HG02981 (cell line): ENCODE data around the gene PMAIP1.
"Not testable (repeated sequence)": the region's sequence is repeated elsewhere in the genome, so short reads cannot be mapped to it uniquely, and the experiment has no call there.

Source experiments
- ATAC-seq: cut with Tn5 transposase; IDR thresholded peaks from one replicate; pipeline ENCODE4 v1.9.1; 2021; ENCODE audit warnings: mild to moderate bottlenecking, moderate library complexity; ENCODE audit not compliant: unreplicated experiment

Gene PMAIP1

GRCh38 chr18:59899298-59900221, at the start of gene PMAIP1:
Gene PMAIP1, plus strand, starts transcription at chr18:59899996. Its CDS starts 182 bp downstream, at chr18:59900178.
- ATAC-seq = peak; percentile 67

DNA sequence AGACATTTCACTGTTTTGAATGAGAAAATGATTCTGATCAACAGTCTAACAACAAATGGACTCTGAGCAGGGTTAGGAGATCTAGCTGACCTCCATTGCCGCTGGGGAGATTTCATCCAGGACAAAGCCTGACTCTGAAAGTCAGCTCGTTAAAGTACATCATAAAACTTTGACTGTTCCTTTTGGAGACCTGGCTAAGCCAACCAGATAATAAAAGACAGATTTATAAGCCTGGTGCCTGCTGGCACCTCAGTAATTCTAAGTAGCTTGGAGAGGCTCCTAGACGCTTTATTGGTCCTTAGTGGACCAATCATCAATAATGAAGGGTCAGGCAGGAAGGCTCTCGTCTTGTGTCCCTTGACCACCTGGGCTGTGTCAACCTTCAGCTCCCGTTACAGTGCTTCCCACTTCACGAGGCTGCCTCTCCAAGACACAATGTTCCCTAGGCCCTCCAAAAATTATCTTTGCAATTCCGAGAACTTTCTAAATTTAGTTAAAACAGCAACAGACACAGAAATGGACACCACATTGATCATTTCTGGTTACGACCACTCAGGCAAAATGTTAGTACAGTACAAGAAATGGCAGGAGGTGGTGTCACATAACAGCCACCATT, 47.9 kb upstream of the PMAIP1 start:
- ATAC-seq = no peak

DNA sequence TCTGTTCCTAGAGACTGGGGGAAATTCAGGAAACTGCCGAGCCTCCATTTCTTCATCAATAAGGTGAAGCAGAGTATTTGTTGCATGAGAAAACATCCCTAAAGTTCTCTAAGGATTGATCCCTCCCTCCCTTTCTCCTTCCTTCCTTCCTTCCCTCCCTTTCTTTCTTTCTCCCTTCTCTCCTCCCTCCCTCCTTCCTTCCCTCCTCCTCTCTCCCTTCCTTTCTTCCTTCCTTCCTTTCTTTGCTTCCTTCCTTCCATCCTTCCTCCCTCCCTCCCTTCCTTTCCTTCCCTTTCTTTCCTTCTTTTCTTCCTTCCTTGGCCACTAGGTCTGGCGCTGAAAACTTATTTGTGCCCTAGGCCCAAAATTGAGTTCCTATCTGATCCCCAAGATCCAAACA, 47.2 kb upstream of the PMAIP1 start:
- no peak for ATAC-seq

- no peak for ATAC-seq
Measured at GRCh38 chr18:59853380-59853779, 46.4 kb upstream of the PMAIP1 start.

GRCh38 chr18:59853988-59854387, 45.8 kb upstream of the PMAIP1 start:
- not testable (repeated sequence) for ATAC-seq

DNA sequence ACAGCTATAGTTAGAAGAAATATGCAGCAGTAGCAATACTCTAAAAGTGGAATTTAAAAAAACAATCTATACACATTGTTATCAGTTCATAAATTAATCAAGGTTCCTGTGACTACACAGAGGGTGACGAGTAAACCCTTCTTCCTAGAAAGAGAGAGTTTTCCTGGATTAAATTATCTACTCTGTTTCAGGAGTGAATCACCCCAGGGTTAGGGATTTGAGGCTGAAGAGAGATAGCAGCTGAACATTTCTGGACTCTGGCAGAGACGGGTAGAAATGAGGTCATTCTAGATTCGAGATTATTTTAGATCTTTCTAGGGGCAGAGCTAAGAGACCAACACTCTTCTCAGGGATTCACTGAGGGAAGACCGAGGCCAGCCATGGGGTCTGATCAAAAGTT, 38.8 kb upstream of the PMAIP1 start:
- no peak for ATAC-seq

DNA sequence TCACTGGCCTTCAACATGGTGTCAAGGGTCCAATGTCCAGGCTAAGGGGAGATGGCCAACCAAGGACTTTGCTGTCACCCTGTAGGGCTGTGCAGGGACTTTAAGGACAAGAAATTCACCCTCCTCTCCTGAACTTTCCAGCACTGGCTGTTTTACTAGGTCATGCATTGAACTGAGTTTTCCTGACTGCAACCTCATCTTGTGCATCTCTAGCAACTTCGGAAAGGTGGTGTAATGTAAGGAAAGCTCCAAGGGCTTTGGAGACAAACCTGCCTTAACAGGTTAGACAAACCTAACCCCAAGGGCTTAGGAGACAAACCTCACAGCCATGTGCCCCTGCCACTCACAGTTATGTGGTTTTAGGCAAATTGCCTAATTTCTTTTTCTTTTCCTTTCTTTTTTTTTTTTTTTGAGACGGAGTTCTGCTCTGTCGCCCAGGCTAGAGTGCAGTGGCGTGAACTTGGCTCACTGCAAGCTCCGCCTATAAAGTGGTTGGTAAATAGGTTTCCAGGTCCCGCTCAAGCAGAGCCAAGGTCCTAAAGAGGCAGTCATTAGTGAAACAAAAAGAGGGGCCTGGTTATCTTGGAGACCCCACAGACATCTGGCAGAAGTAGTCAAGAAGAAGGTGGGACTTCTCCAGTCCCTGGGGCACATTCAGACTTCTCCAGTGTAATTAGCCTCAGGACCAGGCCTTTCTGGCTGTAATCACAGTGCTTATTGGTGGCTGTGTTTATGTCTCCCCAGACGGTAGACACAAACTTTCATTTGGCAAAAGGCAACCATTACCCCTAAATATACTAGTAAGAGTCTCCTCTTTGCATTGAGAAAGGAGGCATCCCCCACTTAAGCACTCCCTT, 37.6 kb upstream of the PMAIP1 start:
- peak; percentile 78 for ATAC-seq

DNA sequence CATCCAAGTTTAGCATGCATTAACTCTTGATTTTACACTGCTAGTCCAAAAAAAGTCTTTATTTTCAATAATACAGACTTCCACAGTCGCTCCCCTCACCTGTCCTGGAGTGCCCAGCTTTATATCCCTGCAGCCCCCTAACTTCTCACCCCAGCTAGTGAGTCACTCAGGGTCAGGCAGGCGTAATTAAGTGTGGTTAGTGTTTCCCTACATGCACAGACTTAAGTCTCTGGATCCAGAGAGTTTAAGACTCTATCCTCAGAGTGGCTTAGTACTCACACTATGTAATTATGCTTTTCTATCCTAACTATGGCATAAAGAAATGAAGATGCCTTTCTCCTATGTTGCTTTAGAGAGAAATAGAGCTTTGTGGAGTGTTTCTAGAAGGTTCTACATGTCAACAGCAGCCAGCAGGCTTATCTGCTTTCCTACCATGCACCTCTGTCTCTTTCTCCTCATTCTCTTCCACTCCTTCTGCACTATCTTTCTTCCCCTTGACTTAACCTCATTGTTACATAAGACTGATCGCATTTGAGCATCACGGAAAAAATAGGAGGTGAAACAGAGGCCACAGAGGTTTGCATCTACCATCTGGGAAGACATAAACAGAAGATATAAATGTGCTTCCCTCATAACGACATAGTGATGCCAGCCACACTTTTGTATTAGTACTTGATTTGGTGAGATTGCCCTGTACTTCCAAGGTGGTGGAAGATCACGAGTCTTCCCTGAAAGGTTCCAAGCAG, 34.4 kb upstream of the PMAIP1 start:
- ATAC-seq = no peak

DNA sequence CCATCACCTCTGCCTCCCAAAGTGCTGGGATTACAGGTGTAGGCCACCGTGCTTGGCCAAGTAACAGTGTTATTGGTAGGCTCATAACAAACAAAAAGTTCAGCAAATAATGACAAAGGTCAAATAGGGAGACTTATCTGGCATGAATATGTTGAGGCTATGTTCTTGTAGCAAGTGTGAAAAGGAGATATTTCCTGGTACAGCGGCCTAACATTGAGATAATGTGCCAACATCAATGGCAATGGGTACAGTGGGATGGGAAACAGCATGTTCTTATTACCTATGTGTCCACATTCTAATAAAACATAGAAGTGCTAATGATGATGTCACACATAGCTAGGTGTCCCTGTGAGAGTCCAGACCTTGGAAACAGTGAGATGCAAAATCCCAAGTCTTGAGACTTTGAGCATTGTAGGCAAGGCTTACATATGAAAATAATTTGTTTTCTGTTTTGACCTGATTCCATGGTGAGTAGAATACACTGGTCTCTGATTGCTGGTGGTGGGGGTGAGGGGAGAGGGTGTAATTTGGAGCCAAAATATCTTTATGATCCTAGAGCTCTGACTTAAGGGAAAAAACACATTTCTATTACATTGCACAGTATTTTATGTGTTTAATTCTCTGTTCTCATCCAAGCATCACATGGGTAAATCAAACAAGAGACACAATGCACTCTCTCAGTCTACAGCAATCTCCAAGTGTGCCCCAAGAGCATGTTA, 33.1 kb upstream of the PMAIP1 start:
- no peak for ATAC-seq

DNA sequence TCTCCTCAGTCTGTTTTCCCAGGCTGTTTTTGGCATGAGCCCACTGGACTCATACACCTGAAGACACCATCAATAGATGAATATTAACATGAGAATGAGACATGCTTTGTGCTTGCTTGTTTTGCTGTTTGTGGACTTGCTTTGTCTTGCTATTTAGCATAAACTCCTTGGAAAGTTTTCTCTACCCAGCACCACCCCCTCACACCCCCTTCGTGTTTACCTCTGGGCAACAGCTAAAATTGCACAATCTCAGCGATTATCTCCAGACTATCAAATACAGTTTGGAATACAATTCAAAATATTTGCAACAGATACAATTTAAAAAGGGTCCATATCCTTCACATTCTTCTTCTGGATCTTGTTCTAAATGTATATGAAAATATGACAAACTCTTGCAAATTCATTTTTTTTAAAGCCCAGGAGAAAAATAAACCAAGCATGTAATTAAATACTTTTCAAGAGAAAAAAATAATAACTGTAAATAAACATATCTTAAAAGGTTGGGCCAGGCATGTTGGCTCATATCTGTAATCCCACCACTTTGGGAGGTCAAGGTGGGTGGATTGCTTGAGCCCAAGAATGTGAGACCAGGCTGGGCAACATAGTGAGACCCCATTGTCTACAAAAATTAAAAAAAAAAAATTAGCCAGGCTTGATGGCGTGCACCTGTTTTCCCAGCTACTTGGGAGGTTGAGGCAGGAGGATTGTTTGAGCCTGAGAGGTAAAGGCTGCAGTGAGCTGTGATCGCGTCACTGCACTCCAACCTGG, 32.3 kb upstream of the PMAIP1 start:
- no peak for ATAC-seq

GRCh38 chr18:59870623-59871130, 29.1 kb upstream of the PMAIP1 start:
- no peak for ATAC-seq

DNA sequence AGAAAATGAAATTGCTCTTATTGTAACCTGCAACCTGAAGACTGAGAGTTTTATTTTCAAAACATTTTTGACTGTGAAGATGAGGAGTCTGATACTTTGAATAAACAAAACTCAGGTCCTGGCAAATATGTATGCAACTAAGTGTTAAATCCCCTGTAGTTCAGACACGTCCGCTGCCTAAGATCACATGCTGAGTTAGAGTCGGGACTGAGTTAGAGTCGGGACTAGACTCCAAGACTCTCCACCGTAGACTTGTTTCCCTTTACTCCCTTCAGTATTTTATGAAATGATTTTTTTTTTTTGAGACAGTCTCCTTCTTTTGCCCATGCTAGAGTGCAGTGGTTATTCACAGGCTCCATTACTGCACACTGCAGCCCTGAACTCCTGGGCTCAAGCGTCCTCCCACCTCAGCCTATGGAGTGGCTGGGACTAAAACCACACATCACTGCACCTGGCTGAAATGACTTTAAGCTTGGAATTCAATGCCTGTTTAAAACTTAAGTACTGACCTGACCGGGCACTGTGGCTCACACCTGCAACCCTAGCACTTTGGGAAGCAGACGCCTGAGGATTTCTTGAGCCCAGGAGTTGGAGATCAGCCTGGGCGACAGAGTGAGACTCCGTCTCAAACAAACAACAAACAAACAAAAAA, 28.0 kb upstream of the PMAIP1 start:
- no peak for ATAC-seq

- no peak for ATAC-seq
Measured at GRCh38 chr18:59873641-59874040, 26.2 kb upstream of the PMAIP1 start.

GRCh38 chr18:59874166-59874565, 25.6 kb upstream of the PMAIP1 start:
- ATAC-seq = no peak

DNA sequence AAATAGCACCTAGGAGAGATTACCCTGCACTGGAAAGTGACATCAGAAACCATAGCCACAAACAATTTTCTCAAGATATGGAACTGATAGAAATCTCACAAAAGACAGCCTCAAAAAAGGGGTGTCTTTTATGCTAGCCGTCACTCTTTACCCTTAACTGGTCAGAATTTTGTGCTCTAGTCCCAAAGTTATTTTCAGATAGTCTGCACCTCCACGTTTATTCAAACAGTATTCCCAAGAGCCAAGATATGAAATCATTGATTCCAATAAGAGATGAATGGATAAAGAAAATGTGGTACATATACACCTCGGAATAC, 23.5 kb upstream of the PMAIP1 start:
- ATAC-seq = peak; percentile 76

- no peak for ATAC-seq
Measured at GRCh38 chr18:59877361-59877760, 22.4 kb upstream of the PMAIP1 start.

- ATAC-seq = peak; percentile 46
Measured at GRCh38 chr18:59878644-59879043, 21.2 kb upstream of the PMAIP1 start.

- ATAC-seq = peak; percentile 34
Measured at GRCh38 chr18:59881728-59882656, 17.8 kb upstream of the PMAIP1 start.
